ENCODE results near the gene ADNP2.

ADNP2 gene

DNA sequence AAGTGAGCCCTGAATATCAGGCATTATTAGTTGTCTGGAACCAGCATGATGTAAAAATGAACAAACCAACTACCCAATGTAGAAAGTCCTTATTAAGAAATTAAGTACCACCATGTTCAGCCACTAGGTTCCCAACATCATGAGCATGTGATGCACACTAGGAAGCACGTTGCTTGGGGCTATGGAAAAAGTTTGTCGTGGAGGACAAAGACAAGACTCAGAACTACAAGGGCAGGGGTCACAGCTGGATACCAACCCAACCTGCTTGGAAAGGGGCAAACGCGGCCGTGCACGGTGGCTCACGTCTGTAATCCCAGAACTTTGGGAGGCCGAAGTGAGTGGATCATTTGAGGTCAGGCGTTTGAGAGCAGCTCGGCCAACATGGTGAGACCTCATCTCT lies 64.0 kb downstream of the ADNP2 start:
- no peak for DNase-seq

DNA sequence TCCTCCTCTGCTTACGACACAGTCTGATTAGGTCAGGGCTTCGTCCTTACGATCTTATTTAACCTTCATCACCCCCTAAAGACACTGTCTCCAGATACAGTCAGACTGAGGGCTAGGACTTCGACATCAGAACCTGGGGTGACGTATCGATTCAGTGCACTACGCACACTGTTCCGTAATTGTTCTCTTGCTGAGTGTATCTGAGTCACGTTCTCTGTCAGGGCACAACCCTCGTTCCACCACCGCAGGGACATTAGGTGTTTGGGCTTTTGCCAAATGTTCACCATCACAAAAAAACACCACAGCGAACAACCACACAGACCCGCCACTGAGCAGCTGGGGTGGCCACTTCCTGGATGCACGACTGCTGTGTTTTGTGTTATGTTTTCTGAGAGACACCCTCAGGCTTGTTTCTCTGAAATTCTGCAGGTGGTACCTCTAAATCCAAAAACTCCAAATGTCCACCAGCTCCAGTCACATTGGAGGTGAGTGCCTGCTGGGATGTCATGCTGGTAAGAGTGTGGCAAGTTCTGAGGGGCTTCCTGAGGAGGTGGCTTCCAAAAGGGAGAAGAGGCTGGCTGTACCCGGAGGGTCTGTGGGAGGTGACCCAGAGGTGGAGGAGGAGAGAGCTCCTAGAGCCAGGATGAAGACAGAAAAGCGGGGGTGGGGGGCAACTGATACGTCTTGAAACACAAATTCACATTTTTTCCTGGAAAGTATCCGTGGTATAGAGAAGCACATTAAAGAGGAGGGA lies 66.6 kb downstream of the ADNP2 start:
- DNase-seq: no peak

DNA sequence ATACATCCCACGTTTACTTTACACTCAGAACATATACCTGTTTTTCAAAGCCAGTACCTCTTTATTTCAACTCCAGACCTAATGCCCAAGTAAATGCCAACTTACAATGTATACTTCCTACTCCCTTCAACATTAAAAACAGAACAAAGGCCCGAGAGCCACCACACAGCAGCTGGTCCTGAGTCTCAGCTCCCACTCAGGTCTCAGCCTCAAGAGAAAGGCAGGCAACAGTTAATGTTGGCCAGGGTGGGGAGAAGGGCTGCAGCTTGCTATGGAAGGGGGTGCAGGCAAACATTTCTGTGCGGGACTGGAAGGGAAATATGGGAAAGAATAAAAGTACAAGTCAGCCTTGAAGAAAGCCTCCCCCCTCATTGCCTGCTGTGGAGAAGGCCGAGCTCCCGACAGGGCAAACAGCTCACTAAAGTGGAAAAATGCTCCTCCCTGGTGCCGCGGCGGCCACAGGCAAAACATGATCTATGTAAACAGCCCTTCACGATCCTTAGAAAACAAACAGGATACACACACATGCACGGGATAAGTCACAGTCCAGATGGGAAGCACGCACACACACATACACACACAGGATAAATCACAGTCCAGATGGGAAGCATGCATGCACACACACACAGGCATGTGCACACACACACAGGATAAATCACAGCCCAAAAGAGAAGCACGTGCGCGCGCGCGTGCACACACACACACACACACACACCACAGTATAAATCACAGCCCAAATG lies 67.4 kb downstream of the ADNP2 start:
- DNase-seq: no peak

- no peak for DNase-seq
Observed at GRCh38 chr18:80177128-80177527, 68.1 kb downstream of the ADNP2 start.

- no peak for DNase-seq
Observed at GRCh38 chr18:80178935-80179818, 70.1 kb downstream of the ADNP2 start.

DNA sequence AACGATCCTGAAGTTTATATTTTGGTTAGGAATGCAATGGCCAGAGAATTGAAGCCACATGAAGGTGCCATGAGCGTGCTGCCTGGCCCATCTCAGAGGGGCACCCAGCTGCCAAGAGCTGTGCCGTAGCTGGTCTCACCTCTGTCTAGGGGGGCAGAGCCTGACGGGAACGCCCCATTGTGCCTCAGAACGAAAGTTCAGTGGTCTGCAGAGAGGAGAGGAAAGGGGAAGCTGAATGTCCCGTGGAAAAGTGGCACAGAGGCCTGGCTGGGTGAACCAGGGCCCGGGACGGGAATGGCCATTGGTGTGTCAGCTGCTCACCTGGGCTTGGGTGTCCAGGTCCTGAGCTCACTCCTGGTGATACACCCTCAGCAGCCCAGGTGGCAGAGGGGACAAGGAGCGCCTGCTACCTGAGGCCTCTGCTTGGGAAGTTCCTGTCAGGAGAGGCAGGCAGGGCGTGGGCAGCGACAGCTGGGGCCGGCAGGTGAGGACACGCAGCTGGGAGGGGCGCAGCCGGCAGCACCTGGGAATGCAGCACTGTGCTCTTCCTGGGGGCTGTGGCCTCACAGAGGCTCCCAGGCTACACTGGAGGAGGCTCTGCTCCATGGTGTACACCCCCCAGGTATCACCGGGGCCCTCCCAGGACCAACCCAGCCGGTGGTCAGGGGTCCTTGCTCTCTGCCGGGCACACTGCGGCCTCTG lies 70.9 kb downstream of the ADNP2 start:
- DNase-seq: no peak

- DNase-seq: no peak
Observed at GRCh38 chr18:80180778-80181564, 71.9 kb downstream of the ADNP2 start.

- no peak for DNase-seq
Observed at GRCh38 chr18:80181642-80182461, 72.8 kb downstream of the ADNP2 start.

GRCh38 chr18:80182855-80183254 lies 73.8 kb downstream of the ADNP2 start:
- DNase-seq: no peak

DNA sequence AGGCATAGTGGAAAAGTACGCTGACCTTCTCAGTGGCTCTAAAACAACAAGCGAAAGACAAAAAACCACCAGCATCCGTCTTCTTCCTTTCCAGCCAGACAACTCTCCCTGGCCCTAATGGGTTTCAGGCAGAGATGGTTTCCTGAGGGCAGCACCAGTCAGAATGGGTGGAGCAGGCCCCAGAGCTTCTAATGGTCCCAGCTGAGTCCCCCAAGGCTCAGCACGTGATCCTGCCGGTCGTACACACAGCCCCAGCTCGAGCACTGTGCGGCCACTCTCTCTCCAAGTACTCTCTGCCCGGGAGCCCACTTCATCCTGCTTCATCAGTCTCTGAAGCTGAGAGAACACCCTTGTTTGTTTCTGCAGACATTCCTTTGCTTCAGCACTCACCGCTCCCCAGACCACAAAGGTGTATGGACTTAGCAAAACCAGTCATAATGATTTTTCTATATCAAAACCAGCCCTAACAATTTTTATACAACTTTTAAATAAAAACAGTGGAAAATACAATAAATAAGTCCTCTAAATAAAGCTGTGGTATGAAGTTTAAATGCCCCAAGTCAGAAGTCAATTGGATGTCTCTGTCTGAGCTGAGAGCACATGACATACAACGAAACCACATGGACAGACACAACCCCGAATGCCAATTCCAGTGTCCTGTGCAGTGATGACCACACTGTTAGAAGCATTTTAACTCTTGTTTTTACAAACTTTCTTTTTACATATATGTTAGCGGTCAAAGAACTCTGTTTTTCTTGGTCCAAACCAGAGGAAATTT lies 74.4 kb downstream of the ADNP2 start:
- DNase-seq: peak; percentile 44

DNA sequence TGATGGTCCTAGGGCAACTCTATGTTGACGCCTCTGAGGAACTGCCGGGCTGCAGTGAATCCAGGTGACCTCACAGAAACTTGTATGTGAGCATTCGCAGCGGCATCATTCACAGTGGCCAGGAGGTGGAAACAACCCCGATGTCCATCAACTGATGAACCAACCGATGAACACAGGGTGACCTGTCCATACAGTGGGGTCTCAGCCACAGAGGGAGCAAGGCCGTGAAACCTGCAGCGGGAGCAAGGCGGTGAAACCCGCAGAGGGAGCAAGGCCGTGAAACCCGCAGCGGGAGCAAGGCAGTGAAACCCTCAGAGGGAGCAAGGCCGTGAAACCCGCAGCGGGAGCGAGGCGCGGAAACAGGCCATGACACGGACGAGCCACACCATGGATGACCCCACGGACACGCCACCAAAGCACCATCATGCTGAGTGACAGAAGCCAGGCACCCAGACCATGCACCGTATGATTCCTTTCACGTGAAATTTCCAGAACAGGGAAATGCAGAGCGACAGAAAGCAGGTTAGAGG lies 75.2 kb downstream of the ADNP2 start:
- no peak for DNase-seq

- no peak for DNase-seq
Observed at GRCh38 chr18:80185545-80185944, 76.5 kb downstream of the ADNP2 start.

DNA sequence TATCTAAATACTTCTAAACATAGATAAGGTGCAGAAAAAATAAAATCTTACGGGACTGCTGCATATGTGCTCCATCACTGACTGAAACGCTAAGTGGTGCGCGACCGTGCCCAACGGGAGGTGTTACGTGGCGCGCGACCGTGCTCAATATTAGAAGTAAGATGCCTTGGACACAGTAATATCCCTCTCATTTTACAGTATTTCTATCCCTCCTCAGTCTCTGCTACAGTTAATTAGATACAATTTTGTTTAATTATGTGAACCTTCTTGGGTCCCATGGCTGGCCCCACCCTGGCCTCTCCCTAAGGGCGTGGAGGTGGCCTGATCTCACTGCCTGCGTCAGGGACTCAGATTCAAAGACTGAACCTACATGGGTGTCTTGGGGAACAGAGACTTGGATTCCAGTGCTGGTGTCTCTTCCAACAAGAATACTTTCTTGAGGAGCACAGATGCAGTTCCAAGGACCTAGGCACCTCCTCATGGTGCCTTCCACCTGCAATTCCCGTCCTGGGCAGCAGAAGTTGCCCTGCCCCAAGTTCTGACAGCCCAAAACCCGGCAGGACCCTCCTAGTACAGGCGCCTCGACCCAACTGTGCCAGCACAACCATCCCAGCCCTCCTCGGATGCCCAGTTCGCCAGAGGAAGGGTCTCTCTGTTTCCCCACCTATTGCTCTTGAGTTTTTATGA lies 79.0 kb downstream of the ADNP2 start:
- DNase-seq: no peak

DNA sequence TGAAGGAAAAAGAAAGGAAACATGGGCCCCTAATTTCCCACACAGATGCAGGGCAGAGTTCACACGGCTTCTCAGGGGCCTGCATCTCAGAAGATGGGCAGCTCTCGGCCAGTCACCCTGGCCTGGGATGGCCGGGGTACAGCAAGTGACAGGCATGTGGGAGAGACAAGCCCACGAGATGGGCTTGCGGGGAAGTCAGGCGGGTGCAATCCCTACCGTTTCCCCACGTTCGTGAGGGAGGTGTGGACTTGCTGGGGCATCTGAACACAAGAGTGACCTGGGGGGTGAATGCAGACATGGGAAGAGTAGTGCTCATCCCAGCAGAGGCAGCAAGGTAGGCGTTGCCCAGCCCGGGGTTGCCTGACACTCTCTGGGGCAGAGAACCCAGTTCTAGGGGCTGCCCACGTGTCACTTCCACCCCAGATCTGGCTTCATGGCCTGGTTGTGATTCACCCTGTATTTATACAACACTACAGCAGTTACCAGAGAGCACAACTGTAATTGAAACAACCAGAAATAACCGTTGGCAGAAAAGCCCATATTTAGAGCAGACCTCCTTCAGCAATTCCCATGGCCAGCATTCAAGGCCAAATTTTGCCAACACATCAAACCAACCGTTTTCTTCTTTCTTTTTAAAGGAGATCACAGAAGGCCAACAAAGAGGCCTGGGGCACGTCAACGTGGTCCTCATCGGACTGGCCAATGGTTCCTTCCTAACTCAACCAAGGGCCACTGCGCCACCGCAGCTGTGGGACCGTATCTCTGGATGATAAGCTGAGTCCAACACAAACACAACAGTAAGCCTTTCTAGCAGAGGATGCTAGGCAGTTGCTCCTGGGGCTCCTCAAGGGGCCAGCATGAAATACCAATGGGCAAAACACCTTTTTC lies 79.8 kb downstream of the ADNP2 start:
- no peak for DNase-seq

- no peak for DNase-seq
Observed at GRCh38 chr18:80189531-80189865, 80.4 kb downstream of the ADNP2 start.
